Ovary (tissue), 9 donors: ENCODE measurements around the gene DSCAML1. TPM values are rescaled to one million over a fixed set of nuclear protein-coding genes. Genes with fewer than 3 reads are reported as not detected.

Source experiments
- DNase-seq, 5 donors: peaks; one replicate each; pipeline ENCODE4 v3.0.0-alpha.2; 2019 to 2020
- H3K27ac ChIP-seq, 2 donors: fragments of 200-600 bp; one replicate each; pipeline versions ENCODE4 v1.5.1 to v1.8.0; 2019 to 2022
- H3K27me3 ChIP-seq: fragments of 200-600 bp; one replicate; pipeline ENCODE4 v1.8.0; 2022
- H3K36me3 ChIP-seq: fragments of 200-600 bp; sonication (generic); one replicate; pipeline ENCODE4 v1.5.1; 2019
- H3K4me1 ChIP-seq: one replicate; pipeline ENCODE4 v1.8.1; 2013; ENCODE audit warnings: mild to moderate bottlenecking, moderate library complexity; ENCODE audit not compliant: insufficient read depth
- H3K4me3 ChIP-seq: fragments of 200-600 bp; sonication (generic); one replicate; pipeline ENCODE4 v1.5.1; 2017
- H3K9me3 ChIP-seq, 2 donors: fragments of 200-600 bp in 1 of 2; sonication (generic) in 1 of 2; one replicate each; pipeline versions ENCODE4 v1.5.1 to v1.8.1; 2013 to 2019; ENCODE audit warnings: mild to moderate bottlenecking in 1 of 2, moderate library complexity in 1 of 2
- CTCF ChIP-seq, 3 donors: fragments of 450-650 bp in 2 of 3; fragments of 200-600 bp in 1 of 3; IDR thresholded peaks; one replicate each; pipeline versions ENCODE4 v1.5.1 to v1.8.0; 2016 to 2022; ENCODE audit warnings: antibody characterized with exemption in 3 of 3, mild to moderate bottlenecking in 1 of 3
- EP300 ChIP-seq: sonication (generic); formaldehyde crosslinking; IDR thresholded peaks from one replicate; pipeline ENCODE4 v1.6.1; 2017; ENCODE audit warnings: antibody characterized with exemption
- POLR2A ChIP-seq: fragments of 450-650 bp; IDR thresholded peaks from one replicate; pipeline ENCODE4 v1.6.1; 2017; ENCODE audit warnings: antibody characterized with exemption, mild to moderate bottlenecking, moderate library complexity
- WGBS, 3 donors: extraction: QIAGEN DNeasy Blood & Tissue Kit in 1 of 3; methylation state at CpG; one replicate each; pipeline versions ENCODE4 v1.1.5 to v1.1.7; 2013 to 2017; 5-methylcytosine and 5-hydroxymethylcytosine counted together
- intact Hi-C, 4 donors: fragments of 100-400 bp; cut with DNase I; formaldehyde crosslinking; loops; one replicate each; pipeline versions ENCODE4 v1.11.0 to v1.15.1; 2022 to 2023
- polyA plus RNA-seq, 2 donors: library from polyadenylated mRNA; stranded (reverse); fragments of 200-250 nt in 1 of 2; fragments of 350-450 nt in 1 of 2; fragmentation: Illumina TruSeq in 1 of 2; extraction: RNeasy Lipid Tissue Mini Kit (QIAGEN cat#74804) in 1 of 2; gene quantifications; one replicate each; pipeline ENCODE4 v1.2.3, GENCODE V29; 2013 to 2014
- total RNA-seq, 7 donors: library from RNA; depleted of rRNA in 2 of 7; stranded (reverse); fragments of >200 nt in 2 of 7; fragmentation: NEBNext Ultra II Directional in 3 of 7; extraction: Animal tissue kit (Norgen Biotek cat#: 25700) in 3 of 7; gene quantifications; one replicate each; pipeline versions ENCODE4 v1.1.0 to v1.2.4, GENCODE V29; 2016 to 2023
- donor health status: DM: no; HTN: no; CAD: no; lungs with moderate emphysema.
- donor health status: DM: no; HTN: no; CAD: no.
- donor health status: Bipolar disorder and iron deficiency.
- donor health status: DM: yes; HTN: yes; CAD: no.
- donor health status: DM: no; HTN: no; CAD: no.
- donor health status: DM: yes; HTN: yes; CAD: no.

The DSCAML1 gene
- total and polyA plus RNA-seq, 9 donors = 0.77 to 16.5 (median 10.6) TPM

GRCh38 chr11:117418737-117419481 is 378.1 kb downstream of the DSCAML1 start:
- WGBS, 3 donors = 76 to 84% (median 81%) methylated on average over 12 of the region's 12 CpGs
- TF ChIP-seq POLR2A (no peak), EP300 (no peak), CTCF (IDR thresholded peaks at IDR 0.05) (no peak)
- no peak overlapping the region for H3K4me3 ChIP-seq
- no peaks in the 10 kb centered on the region for H3K9me3 ChIP-seq
- no peak overlapping the region for H3K27ac ChIP-seq
- intact Hi-C loops = no loop called here
- H3K27me3 ChIP-seq = no peaks in the 10 kb centered on the region
- DNase-seq = no peak
- H3K36me3 ChIP-seq = no peaks in the 10 kb centered on the region
- no peaks in the 10 kb centered on the region for H3K4me1 ChIP-seq

GRCh38 chr11:117417856-117418255 is 379.2 kb downstream of the DSCAML1 start:
- no peak for DNase-seq
- H3K9me3 ChIP-seq = no peaks in the 10 kb centered on the region
- TF ChIP-seq POLR2A (no peak), EP300 (no peak), CTCF (IDR thresholded peaks at IDR 0.05) (no peak)
- intact Hi-C loops = no loop called here
- no peaks in the 10 kb centered on the region for H3K4me1 ChIP-seq
- H3K27ac ChIP-seq = no peak overlapping the region
- H3K4me3 ChIP-seq = no peak overlapping the region
- H3K27me3 ChIP-seq = no peaks in the 10 kb centered on the region
- no peaks in the 10 kb centered on the region for H3K36me3 ChIP-seq
- 75 to 84% (median 78%) methylated on average over 12 of the region's 12 CpGs for WGBS, 3 donors

- intact Hi-C loops = no loop called here
- H3K27me3 ChIP-seq = no peaks in the 10 kb centered on the region
- no peak for TF ChIP-seq CTCF (IDR thresholded peaks at IDR 0.05)
- no peak for TF ChIP-seq EP300
- TF ChIP-seq POLR2A = no peak
- DNase-seq = no peak
- no peaks in the 10 kb centered on the region for H3K4me1 ChIP-seq
- WGBS, 3 donors = 48 to 53% (median 48%) methylated on average over 6 of the region's 6 CpGs
- no peaks in the 10 kb centered on the region for H3K36me3 ChIP-seq
- H3K27ac ChIP-seq = no peak overlapping the region
- H3K9me3 ChIP-seq = no peaks in the 10 kb centered on the region
- H3K4me3 ChIP-seq = no peak overlapping the region
These were observed 379.7 kb downstream of the DSCAML1 start for GRCh38 chr11:117417342-117417741.

GRCh38 chr11:117415358-117415896 is 381.6 kb downstream of the DSCAML1 start:
- H3K27me3 ChIP-seq = no peaks in the 10 kb centered on the region
- no peak overlapping the region for H3K27ac ChIP-seq
- WGBS, 3 donors = 80 to 84% (median 80%) methylated on average over 8 of the region's 8 CpGs
- TF ChIP-seq EP300 = no peak
- no peaks in the 10 kb centered on the region for H3K4me1 ChIP-seq
- H3K36me3 ChIP-seq = no peaks in the 10 kb centered on the region
- H3K9me3 ChIP-seq = no peaks in the 10 kb centered on the region
- H3K4me3 ChIP-seq = no peak overlapping the region
- intact Hi-C loops = no loop called here
- no peak for DNase-seq

- intact Hi-C loops = no loop called here
- WGBS, 3 donors = 91 to 92% (median 91%) methylated on average over 6 of the region's 6 CpGs
- H3K4me3 ChIP-seq = no peak overlapping the region
- no peak overlapping the region for H3K27ac ChIP-seq
- no peaks in the 10 kb centered on the region for H3K4me1 ChIP-seq
- DNase-seq = no peak
- H3K36me3 ChIP-seq = no peaks in the 10 kb centered on the region
- TF ChIP-seq EP300 (no peak), CTCF (IDR thresholded peaks at IDR 0.05) (no peak), POLR2A (no peak)
- H3K9me3 ChIP-seq = no peaks in the 10 kb centered on the region
- no peaks in the 10 kb centered on the region for H3K27me3 ChIP-seq
These were observed 382.3 kb downstream of the DSCAML1 start for GRCh38 chr11:117414724-117415123.
